ENCODE results near the gene BCL2L15.

The BCL2L15 gene

GRCh38 chr1:113905435-113905861 is 18.1 kb upstream of the BCL2L15 start:
- peak; percentile 20 for DNase-seq

DNA sequence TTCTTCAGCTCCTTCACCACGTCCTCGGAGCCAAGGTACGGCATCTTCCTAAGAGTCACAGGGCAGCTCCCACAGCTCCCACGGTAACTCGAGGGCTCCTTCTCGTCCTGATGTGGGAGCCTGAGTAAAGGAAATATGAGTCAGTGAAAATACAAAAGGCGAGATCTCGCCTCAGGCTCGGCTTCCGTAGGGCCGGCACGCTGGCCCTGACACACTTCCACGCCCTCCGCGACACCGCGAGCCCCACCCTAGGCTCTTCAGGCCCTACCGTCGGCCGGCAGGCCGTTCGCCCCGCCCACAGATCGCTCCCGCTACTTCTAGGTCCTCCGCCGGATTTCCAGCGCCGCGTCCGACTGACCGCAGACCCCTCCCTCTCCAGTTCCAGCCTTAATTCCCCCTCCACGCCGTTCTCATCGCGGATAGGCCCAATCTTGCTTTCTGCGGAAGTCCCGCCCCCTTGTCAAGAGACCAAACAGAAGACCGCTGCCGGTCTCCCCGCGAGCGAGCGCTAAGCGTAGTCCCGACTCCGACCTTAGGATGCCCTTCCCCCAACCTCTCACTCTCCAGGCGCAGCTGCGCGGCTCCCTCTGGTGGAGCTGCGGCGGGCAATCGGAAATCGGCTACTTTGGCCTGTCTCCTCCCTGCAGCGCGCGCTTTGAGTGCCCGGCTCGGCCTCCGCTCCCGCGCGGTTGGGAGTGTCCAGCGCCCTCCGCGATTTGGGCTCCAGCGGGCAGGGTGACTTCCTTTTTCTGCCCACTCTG is 17.5 kb upstream of the BCL2L15 start, which contains the start of the genes AP4B1 and DCLRE1B:
Gene AP4B1, minus strand, starts transcription at position 126 of the 761 bp plus-strand sequence. Its CDS starts 82 bp downstream, at position 44.
Gene DCLRE1B, plus strand, starts transcription at position 653 of the 761 bp plus-strand sequence. CDS start 261 bp downstream, outside the sequence.
- DNase-seq: peak; percentile 98

DNA sequence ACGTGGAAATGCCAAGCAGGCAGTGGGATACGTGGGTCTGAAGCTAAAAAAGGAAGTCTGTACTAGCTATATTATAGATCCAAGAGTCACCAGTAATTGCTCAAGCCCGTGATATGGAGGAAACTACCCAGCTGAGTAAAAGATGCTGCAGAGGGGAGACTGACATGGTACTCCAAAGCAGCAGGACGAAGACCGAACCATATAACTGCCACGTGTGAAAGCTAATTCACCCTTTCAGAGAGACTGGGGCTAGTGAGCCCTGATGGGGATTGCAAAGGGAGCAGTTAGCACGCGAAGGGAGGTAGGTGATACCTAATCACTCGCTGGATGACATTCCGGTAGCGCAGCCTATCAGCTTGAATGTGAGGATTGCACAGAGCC is 16.9 kb upstream of the BCL2L15 start:
- DNase-seq: no peak

DNA sequence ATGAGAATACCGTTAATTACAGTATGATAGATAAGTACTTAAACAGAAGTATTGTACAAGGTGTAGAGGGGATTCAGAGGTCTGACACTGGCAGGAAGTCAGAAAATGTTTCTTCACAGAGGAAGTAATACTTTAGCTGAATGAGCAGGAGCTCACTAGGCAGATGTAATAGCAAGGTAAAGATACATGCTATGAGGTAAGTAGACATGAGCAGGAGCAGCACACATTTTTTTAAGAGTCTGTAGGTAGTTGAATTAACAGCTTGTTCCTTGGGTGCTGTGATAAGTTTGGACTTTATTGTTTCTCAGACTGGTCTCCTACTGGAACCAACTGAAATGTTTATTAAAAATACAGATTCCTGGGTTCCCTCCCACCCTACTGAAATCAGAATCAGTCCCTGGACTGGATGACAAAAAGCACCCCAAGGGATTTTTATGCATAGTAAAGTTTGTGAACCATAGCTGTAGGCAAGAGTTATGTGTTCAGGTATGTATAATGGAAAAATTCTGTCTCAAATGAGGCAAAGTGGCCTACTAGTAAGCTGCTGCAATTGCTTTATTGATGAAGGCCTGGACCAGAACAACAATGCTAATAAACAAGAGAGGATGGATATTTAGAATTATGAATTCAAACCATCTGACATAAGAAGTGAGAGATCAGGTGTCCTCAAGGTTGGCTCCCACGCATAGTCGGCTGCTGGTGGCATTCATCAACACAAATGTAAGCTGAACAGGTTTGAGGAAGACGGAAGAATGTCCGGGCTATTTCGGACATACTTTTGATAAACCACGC is 16.3 kb upstream of the BCL2L15 start:
- no peak for DNase-seq

GRCh38 chr1:113901191-113901590 is 13.8 kb upstream of the BCL2L15 start:
- no peak for DNase-seq

GRCh38 chr1:113899111-113899510 is 11.7 kb upstream of the BCL2L15 start:
- no peak for DNase-seq

DNA sequence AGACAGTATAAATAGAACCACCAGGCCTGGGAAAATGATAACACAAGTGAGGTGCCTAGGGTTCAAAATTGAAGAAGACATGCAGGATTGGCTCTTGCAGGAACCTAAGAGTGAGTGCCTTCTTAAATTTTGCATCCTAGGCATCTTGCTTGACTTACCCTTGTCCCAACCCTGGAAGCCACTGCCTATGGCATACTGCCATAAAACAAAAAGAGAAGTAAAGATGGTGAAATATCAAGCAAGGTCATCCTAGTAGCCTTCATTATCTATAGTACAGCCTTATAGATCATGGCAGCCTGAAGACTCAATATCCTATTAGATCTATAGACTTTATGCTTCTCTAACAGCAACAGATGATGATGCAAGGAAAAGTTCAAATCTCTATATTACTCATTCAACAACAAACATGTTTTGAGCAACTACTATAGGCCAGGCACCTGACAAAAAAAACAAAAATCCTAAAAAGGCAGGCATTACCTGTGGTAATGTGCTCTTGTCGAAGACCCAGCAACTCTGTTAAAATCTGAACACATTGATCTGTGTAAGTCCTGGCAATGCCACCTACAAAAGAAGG is 10.9 kb upstream of the BCL2L15 start:
- DNase-seq: no peak

- no peak for DNase-seq
Observed at GRCh38 chr1:113895961-113896360, 8.6 kb upstream of the BCL2L15 start.

- no peak for DNase-seq
Observed at GRCh38 chr1:113895098-113895497, 7.7 kb upstream of the BCL2L15 start.

- no peak for DNase-seq
Observed at GRCh38 chr1:113893267-113893666, 5.9 kb upstream of the BCL2L15 start.

DNA sequence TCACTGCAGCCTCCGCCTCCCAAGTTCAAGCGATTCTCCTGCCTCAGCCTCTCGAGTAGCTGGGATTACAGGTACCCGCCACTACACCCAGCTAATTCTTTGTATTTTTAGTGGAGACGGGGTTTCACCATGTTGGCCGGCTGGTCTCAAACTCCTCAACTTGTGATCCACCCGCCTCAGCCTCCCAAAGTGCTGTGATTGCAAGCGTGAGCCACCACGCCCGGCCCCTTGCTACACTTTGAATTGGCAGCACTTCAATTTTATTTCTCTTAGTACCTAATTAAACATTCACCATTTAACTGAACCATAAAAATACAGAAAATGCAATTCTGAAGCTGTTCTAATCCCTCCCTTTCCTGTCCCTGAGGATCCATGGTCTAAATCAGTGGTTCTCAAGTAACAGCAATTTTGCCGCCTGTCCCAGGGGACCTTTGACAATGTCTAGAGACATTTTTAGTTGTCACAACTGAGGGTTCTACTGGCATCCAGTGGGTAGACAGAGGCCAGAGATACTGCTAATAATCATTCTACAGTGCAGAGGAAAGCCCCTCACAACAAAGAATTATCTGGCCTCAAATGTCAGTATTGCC is 4.3 kb upstream of the BCL2L15 start:
- no peak for DNase-seq

GRCh38 chr1:113890816-113891215 is 3.4 kb upstream of the BCL2L15 start:
- no peak for DNase-seq

GRCh38 chr1:113886417-113887401 is 672 bp downstream of the BCL2L15 start:
- DNase-seq: no peak

GRCh38 chr1:113881661-113882060 is 5.7 kb downstream of the BCL2L15 start:
- DNase-seq: no peak

DNA sequence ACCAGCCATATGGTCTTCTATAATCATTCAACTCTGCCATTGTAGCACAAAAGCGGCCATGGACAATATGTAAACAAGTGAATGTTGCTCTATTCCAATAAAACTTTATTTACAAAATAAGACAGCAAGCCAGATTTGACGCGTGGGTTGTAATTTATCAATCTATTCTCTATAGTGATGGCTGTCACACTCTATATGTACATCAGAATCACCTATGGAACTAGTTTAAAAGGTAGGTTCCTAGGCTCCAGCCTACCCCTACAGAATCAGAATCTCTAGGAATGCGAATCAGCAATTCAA is 7.7 kb downstream of the BCL2L15 start:
- DNase-seq: no peak

DNA sequence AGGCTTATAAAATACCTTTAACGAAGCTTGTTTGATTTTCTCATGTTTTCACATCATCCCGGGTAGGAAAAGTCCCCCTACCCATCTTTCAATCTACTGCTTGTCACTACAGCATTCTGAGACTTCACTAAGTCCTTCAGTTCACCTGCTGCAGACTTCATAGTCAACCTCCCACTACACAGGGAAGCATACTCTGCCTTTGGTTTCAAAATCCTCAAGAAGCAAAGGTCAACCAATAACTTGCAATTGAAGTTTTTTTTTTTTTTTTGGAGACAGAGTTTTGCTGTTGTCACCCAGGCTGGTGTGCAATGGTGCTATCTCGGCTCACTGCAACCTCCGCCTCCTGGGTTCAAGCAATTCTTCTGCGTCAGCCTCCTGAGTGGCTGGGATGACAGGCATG is 11.2 kb downstream of the BCL2L15 start:
- no peak for DNase-seq

DNA sequence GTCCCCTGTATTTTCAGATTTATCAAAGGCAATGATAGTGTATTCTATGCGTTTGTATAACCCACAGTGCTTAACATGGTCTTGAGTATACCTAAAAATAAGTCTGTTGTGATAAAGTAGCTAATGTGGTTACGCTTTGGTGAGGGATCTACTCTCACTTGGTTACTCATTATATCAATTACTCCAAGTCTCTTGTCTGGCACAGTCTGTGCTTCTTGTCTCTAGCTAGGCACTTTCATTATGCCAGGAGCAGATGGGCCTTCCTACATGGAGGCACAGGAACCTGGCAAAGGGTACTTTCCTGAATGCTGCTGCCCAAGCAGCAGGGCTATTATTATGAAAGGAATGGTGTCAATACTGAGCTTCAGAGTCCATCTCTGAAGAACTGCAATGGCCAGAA is 11.7 kb downstream of the BCL2L15 start:
- no peak for DNase-seq

- no peak for DNase-seq
Observed at GRCh38 chr1:113874012-113874879, 13.1 kb downstream of the BCL2L15 start.

DNA sequence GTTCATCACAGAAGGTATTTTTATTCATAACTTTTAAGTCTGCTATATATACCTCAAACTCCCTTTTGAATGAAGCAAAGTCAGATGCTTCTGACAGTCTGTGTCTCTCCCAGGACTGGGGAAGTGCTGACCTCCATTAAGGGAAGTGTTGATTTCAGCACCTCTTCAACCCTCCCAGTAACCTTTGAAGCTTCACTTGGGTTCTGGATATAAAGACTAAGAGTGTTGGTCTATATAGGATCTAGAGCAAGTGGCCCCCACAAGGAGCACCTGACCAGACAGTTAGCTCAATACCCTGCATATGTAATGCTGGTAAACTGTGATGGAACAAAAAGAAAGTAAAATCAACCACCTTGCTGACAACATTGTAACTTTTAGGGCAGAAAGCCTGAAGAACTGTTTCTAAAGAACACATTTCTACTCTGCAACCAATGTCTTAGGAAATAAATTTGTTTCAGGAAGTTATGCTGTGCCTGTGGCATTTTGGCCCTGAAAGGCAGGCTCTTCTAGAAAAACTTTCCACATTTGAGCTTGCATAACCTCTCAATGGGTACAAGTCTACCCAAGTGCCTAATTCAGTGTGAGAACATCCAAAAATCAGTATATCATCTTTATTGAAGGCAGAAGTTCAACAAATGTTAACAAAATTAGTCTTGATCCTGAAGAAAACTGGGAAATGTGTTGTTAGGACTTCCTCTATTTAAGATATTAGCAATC is 15.0 kb downstream of the BCL2L15 start:
- no peak for DNase-seq

DNA sequence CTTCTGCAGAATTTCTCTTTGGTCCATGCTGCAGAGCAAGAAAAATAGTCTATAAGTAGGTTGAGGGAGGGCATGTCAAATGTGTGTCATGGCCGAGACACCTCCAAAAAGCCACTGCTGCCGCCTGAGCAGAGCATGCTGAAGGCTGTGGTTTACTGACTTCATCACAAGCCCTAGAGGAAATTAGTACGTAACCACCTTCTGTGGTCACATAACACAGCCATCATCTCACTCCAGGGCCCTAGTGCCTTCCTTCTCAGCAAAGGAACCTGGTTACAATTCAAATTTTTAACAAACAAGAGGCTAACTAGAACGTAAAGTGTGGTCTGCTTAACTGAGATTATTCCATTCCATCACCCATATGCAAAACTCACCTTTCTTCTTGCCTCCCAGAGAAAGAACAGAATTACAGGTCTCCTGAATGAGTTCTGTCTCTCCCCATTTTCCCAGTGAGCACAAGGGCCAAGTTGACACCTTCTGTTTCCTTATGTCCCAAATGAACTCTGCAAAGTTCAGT is 15.7 kb downstream of the BCL2L15 start, which contains the start of gene PTPN22:
Gene PTPN22, minus strand, starts transcription at position 116 of the 517 bp plus-strand sequence.
- DNase-seq: peak; percentile 89
